Brain microvascular endothelial cell (primary cell): ENCODE data around the gene CSAG3.
"Not testable (repeated sequence)": the region's sequence is repeated elsewhere in the genome, so short reads cannot be mapped to it uniquely, and the experiment has no call there.

Experiments
- DNase-seq: peaks from one replicate; pipeline ENCODE4 v3.0.0-alpha.2; 2020
- H3K27ac ChIP-seq: fragments of 250-450 bp; sonication (Bioruptor Pico); 2 replicates; pipeline ENCODE4 v1.5.1; 2020; ENCODE audit warnings: mild to moderate bottlenecking, moderate library complexity
- H3K27me3 ChIP-seq: fragments of 250-450 bp; sonication (Bioruptor Pico); replicated peaks from 2 replicates; pipeline ENCODE4 v1.5.1; 2020; ENCODE audit warnings: mild to moderate bottlenecking
- H3K36me3 ChIP-seq: fragments of 250-450 bp; sonication (Bioruptor Pico); replicated peaks from 2 replicates; pipeline ENCODE4 v1.5.1; 2020; ENCODE audit warnings: mild to moderate bottlenecking
- H3K4me3 ChIP-seq: 2 replicates; pipeline ENCODE4 v1.5.1; 2011; ENCODE audit warnings: low read depth, mild to moderate bottlenecking, control low read depth, low read length, moderate library complexity
- in situ Hi-C: cut with HindIII; loops from 2 replicates; pipeline ENCODE4 v1.10.0; 2017; ENCODE audit warnings: low sequenced_read_pairs, low pct_ligation_motif_present
- TF ChIP-seq, protein P1 (sequence below): IDR thresholded peaks from 2 replicates; pipeline ENCODE4 v1.5.1; 2011; ENCODE audit warnings: low read depth, mild to moderate bottlenecking, moderate library complexity, low read length, control low read depth, inconsistent platforms; ENCODE audit errors: missing control alignments

The CSAG3 gene

DNA sequence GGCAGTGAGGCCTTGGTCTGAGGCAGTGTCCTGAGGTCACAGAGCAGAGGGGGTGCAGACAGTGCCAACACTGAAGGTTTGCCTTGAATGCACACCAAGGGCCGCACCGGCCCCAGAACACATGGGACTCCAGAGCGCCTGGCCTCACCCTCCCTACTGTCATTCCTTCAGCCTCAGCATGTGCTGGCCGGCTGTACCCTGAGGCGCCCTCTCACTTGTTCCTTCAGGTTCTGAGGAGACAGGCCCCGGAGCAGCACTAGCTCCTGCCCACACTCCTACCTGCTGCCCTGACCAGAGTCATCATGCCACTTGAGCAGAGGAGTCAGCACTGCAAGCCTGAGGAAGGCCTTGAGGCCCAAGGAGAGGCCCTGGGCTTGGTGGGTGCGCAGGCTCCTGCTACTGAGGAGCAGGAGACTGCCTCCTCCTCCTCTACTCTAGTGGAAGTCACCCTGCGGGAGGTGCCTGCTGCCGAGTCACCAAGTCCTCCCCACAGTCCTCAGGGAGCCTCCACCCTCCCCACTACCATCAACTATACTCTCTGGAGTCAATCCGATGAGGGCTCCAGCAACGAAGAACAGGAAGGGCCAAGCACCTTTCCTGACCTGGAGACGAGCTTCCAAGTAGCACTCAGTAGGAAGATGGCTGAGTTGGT lies 23.0 kb upstream of the CSAG3 start:
- TF ChIP-seq, protein P1, sequence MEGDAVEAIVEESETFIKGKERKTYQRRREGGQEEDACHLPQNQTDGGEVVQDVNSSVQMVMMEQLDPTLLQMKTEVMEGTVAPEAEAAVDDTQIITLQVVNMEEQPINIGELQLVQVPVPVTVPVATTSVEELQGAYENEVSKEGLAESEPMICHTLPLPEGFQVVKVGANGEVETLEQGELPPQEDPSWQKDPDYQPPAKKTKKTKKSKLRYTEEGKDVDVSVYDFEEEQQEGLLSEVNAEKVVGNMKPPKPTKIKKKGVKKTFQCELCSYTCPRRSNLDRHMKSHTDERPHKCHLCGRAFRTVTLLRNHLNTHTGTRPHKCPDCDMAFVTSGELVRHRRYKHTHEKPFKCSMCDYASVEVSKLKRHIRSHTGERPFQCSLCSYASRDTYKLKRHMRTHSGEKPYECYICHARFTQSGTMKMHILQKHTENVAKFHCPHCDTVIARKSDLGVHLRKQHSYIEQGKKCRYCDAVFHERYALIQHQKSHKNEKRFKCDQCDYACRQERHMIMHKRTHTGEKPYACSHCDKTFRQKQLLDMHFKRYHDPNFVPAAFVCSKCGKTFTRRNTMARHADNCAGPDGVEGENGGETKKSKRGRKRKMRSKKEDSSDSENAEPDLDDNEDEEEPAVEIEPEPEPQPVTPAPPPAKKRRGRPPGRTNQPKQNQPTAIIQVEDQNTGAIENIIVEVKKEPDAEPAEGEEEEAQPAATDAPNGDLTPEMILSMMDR: no peak
- no peak overlapping the region for H3K4me3 ChIP-seq
- no peak overlapping the region for H3K27ac ChIP-seq
- no peaks in the 10 kb centered on the region for H3K36me3 ChIP-seq
- no peaks in the 10 kb centered on the region for H3K27me3 ChIP-seq
- in situ Hi-C loops: no loop called here
- DNase-seq: no peak

DNA sequence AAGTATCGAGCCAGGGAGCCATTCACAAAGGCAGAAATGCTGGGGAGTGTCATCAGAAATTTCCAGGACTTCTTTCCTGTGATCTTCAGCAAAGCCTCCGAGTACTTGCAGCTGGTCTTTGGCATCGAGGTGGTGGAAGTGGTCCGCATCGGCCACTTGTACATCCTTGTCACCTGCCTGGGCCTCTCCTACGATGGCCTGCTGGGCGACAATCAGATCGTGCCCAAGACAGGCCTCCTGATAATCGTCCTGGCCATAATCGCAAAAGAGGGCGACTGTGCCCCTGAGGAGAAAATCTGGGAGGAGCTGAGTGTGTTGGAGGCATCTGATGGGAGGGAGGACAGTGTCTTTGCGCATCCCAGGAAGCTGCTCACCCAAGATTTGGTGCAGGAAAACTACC lies 22.5 kb upstream of the CSAG3 start:
- DNase-seq, H3K27ac ChIP-seq, H3K36me3 ChIP-seq, H3K27me3 ChIP-seq, H3K4me3 ChIP-seq, in situ Hi-C loops: not testable (repeated sequence)

DNA sequence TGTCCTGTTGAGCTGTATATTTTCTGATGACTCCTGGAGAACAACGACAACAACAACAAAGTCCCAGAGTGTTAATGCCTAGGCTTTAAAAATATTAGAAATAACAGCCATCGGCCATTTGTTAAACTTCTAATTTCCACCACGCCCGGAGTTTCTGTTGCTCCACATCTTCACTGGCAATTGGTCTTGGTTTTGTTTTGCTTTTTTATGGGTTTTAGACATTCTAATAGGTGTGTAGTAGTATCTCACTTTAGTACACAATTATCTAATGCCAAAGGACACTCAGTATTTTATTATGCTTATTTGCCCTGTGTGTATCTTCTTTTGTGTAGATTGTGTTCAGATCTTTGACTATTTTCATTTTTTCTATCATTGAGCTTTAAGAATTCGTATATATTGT lies 20.5 kb upstream of the CSAG3 start:
- Histone ChIP-seq H3K27me3 (no peaks in the 10 kb centered on the region), H3K36me3 (no peaks in the 10 kb centered on the region), H3K27ac (no peak overlapping the region), H3K4me3 (no peak overlapping the region)
- in situ Hi-C loops: no loop called here
- DNase-seq: no peak
- TF ChIP-seq, protein P1: no peak

DNA sequence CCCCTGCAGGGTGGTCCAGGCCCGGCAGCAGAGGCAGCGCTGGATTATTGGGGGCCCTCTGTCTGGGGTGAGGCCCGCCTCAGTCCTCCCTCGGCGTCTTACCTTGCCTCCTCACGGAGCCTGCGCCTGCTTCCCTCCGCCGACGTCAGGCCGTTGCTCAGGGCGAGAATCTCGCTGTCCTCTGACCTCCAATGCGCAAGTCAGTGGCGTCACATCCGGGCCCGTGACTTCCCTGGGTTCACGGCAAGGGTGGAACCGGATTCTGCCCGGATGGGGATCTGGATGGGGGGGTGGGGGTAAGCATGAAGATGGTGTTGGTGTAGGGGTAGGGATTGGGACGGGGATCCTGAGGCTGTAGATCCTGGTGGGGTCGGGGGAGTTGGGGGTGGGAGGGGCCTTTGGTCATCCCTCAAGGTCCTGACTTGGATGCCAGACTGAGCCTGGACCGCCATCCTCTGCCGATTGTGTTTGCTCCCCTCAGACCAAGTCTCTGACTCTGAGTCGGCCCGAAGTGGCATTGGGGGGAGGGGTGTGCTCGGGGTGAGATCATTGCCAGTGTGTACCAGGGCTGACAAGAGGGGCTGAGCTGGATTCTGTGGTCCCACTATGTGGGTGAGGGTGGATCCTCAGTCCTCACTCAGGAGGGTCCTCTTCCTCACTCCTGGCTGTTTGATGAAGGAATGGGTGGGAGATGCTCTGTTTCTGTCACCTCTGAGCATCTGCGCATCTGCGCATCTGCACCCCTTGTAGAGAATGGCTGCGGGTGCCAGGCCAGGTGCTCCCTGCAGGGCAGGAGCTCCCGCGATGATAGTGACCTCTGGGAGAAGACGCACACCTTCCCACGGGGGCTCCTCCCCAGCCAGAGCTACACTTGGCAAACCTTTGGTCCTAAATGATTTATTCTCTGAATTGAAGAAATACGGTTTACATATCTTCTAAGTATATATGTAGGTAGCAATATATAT lies 5.0 kb upstream of the CSAG3 start, which contains the start of gene MAGEA2:
MAGEA2 (minus strand) TSS at position 157 of the 965 bp plus-strand sequence. CDS start 2,479 bp downstream, outside the sequence.
- in situ Hi-C loops, DNase-seq, H3K4me3 ChIP-seq, H3K36me3 ChIP-seq, H3K27me3 ChIP-seq, H3K27ac ChIP-seq: not testable (repeated sequence)

DNA sequence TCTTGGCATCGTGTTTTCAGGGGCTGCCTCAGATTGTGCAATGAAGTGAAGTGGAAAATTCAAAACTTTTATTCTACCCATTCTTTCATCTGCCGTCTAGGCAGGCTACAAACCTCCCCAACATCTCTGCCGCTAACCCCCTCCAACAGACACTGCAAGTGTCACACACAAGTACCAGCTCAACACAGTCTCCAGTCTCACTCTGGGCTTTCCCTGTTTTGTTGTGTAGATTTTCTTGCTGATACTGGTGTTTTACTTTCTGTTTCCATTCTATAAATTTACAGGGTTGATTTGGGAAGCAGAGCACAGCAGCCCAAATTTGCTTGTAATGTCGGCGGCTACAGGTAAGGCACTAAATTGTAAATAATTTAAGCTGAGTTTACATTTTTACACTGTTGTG lies 4.1 kb upstream of the CSAG3 start:
- DNase-seq, in situ Hi-C loops, H3K27me3 ChIP-seq, H3K4me3 ChIP-seq, H3K27ac ChIP-seq, H3K36me3 ChIP-seq: not testable (repeated sequence)

DNA sequence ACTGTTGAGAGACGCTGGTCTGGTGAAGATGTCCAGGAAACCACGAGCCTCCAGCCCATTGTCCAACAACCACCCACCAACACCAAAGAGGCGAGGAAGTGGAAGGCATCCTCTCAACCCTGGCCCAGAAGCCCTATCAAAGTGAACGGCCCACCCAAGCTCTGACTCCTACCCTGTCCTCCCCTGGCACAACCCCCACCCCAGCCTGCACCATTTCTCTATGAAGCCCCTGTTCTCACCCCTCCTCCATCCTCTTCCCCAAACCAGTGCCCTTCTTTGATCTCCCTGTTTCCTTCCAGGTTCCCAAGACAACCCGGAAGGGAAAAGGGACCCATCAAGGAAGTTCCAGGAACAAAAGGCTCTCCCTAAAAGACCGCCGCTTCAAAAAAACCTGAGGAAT lies 526 bp downstream of the CSAG3 start:
- H3K27ac ChIP-seq, DNase-seq, H3K36me3 ChIP-seq, H3K4me3 ChIP-seq, in situ Hi-C loops, H3K27me3 ChIP-seq: not testable (repeated sequence)

DNA sequence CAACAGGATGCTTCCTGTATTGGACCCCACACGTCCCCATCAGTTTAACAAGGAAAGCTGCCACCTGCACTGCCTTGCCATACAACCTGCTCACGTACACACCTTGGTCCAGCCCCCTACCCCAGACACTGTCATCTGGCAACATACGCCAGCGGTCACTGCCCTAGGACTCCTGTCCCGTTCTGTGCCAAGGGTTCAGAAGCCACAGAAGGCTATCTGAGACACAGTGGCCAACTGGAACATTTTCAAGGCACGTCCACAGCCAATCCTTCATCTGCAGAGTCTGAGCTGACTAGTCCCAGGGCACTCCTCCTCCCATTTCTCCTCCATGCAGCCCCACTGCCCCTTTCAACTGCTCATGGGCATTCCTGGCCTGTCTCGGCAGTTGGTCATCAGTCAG lies 2.6 kb downstream of the CSAG3 start:
- in situ Hi-C loops, H3K27me3 ChIP-seq, DNase-seq, H3K36me3 ChIP-seq, H3K27ac ChIP-seq, H3K4me3 ChIP-seq: not testable (repeated sequence)

DNA sequence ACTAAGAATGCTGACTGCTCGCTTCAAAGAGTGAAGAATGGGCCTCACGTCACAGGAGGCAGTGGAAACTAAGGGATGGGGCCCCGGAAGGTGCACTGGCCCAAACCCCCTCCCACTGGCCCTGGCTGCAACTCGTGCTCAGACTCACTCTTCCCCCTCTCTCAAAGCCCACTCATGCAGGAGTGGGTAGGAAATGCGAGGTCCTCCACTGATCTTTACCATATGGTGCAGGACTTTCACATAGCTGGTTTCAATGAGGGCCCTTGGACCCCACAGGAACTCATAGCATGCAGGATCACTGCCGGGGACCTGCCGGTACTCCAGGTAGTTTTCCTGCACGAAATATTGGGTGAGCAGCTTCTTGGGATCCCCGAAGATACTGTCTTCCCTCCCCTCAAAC lies 7.5 kb downstream of the CSAG3 start:
- H3K4me3 ChIP-seq, in situ Hi-C loops, H3K27me3 ChIP-seq, H3K36me3 ChIP-seq, DNase-seq, H3K27ac ChIP-seq: not testable (repeated sequence)

DNA sequence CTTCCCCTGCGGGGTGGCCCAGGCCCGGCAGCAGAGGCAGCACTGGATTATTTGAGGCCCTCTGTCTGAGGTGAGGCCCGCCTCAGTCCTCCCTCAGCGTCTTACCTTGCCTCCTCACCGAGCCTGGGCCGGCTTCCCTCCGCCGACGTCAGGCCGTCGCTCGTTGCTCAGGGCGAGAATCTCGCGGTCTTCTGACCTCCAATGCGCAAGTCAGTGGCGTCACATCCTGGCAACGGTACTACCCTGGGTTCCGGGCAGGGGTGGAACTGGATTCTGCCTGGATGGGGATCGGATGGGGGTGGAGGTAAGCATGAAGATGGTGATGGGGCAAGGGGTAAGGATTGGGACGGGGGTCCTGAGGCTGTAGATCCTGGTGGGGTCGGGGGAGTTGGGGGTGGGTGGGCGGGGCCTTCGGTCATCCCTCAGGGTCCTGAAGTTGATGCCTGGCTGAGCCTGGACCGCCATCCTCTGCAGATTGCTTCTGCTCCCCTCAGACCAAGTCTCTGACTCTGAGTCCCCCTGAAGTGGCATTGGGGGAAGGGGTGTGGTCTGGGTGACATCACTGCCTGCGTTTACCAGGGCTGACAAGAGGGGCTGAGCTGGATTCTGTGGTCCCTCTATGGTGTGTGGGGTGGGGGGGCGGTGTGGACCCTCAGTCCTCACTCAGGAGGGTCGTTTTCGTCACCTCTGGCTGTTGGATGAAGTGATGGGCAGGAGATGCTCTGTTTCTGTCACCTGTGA lies 10.7 kb downstream of the CSAG3 start, which contains the start of gene MAGEA6:
MAGEA6 (minus strand) TSS at position 141 of the 741 bp plus-strand sequence. CDS start 2,039 bp downstream, outside the sequence.
- DNase-seq, in situ Hi-C loops, H3K4me3 ChIP-seq, H3K27me3 ChIP-seq, H3K27ac ChIP-seq, H3K36me3 ChIP-seq: not testable (repeated sequence)

DNA sequence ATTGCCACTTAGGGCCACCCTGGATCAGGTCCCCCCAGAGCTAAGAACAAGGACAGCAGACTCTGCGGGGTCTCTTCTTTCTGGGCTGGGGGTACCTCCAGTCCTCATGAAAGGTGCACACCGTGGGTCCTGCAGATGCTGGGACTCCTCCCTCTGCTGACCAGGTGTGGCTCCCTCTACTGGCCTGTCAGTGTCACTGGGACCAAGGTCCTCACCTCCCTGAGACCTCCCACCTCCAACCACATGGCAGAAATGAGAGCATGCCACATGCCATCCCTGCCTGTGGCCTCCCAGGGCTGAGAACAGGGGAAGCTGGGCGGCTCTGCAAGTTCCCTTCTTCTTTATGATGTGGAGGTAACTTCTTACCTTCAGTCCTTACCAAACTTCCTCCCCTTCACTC lies 28.0 kb downstream of the CSAG3 start:
- H3K36me3 ChIP-seq, in situ Hi-C loops, H3K27ac ChIP-seq, H3K4me3 ChIP-seq, H3K27me3 ChIP-seq, DNase-seq: not testable (repeated sequence)
